Thyroid gland (tissue), 4 donors: ENCODE data around the gene CREB3L1. TPM values are rescaled to one million over a fixed set of nuclear protein-coding genes. Genes with fewer than 3 reads are reported as not detected.

Experiments
- DNase-seq, 2 donors: peaks; one replicate each; pipeline ENCODE4 v3.0.0-alpha.2; 2019
- H3K27ac ChIP-seq, 3 donors: fragments of 200-600 bp; sonication (generic); 1 replicate in 2 of 3; 2 replicates in 1 of 3; pipeline ENCODE4 v1.5.1; 2016 to 2019; ENCODE audit warnings: mild to moderate bottlenecking in 1 of 3, moderate library complexity in 1 of 3
- H3K27me3 ChIP-seq: fragments of 200-600 bp; sonication (generic); one replicate; pipeline ENCODE4 v1.5.1; 2019
- H3K36me3 ChIP-seq, 2 donors: fragments of 200-600 bp; sonication (generic); one replicate each; pipeline ENCODE4 v1.5.1; 2016 to 2019
- H3K4me1 ChIP-seq, 2 donors: fragments of 200-600 bp; sonication (generic); one replicate each; pipeline ENCODE4 v1.5.1; 2017 to 2019
- H3K4me3 ChIP-seq, 3 donors: fragments of 200-600 bp; sonication (generic); replicated peaks in 1 of 3; 1 replicate in 2 of 3; 2 replicates in 1 of 3; pipeline ENCODE4 v1.5.1; 2016; ENCODE audit warnings: mild to moderate bottlenecking in 1 of 3
- H3K9me3 ChIP-seq: fragments of 200-600 bp; sonication (generic); one replicate; pipeline ENCODE4 v1.5.1; 2017
- CTCF ChIP-seq, 6 experiments: fragments of 200-600 bp in 3 of 6; fragments of 450-650 bp in 3 of 6; sonication (generic) in 3 of 6; IDR thresholded peaks; one replicate each; pipeline ENCODE4 v1.5.1; 2016 to 2019; ENCODE audit warnings: antibody characterized with exemption in 6 of 6, mild to moderate bottlenecking in 2 of 6, inconsistent platforms in 1 of 6, moderate library complexity in 1 of 6
- POLR2A ChIP-seq, 2 donors: fragments of 450-650 bp; IDR thresholded peaks; one replicate each; pipeline ENCODE4 v1.6.1; 2017; ENCODE audit warnings: antibody characterized with exemption in 2 of 2, mild to moderate bottlenecking in 2 of 2, moderate library complexity in 1 of 2
- WGBS, 2 donors: methylation state at CpG; one replicate each; pipeline ENCODE4 v1.1.5; 2017; 5-methylcytosine and 5-hydroxymethylcytosine counted together
- intact Hi-C: fragments of 100-400 bp; cut with DNase I; formaldehyde crosslinking; loops from one replicate; pipeline ENCODE4 v1.15.1; 2023
- total RNA-seq, 4 donors: library from RNA; depleted of rRNA; stranded (reverse); fragments of >200 nt; gene quantifications; one replicate each; pipeline ENCODE4 v1.2.3, GENCODE V29; 2016

CREB3L1 gene
- total RNA-seq, 4 donors from 2014 or later: 0.88 to 3.1 (median 2.1) TPM

- no peak for DNase-seq
- intact Hi-C loops: no loop called here
- TF ChIP-seq POLR2A (IDR thresholded peaks at IDR 0.05) (no peak), CTCF (IDR thresholded peaks at IDR 0.05) (no peak)
- 69 to 71% methylated on average over 5 of the region's 5 CpGs for WGBS, 2 donors
- Histone ChIP-seq H3K4me3 (no peak overlapping the region), H3K9me3 (no peaks in the 10 kb centered on the region), H3K36me3 (no peaks in the 10 kb centered on the region), H3K27ac (peak overlapping the region in 1 of 3 donors; percentile 69), H3K4me1 (peaks cover 10 to 25% of the 10 kb centered on the region in 2 donors), H3K27me3 (no peaks in the 10 kb centered on the region)
Observed at GRCh38 chr11:46236918-46237247, 40.6 kb upstream of the CREB3L1 start.

GRCh38 chr11:46237248-46238077 is 40.0 kb upstream of the CREB3L1 start:
- Histone ChIP-seq H3K9me3 (no peaks in the 10 kb centered on the region), H3K36me3 (no peaks in the 10 kb centered on the region), H3K27ac (peak overlapping the region in 2 of 3 donors; percentile 45 to 69), H3K27me3 (no peaks in the 10 kb centered on the region), H3K4me1 (peaks cover 10 to 26% of the 10 kb centered on the region in 2 donors), H3K4me3 (peak overlapping the region in 2 of 3 donors; percentile 4 to 41)
- TF ChIP-seq CTCF (IDR thresholded peaks at IDR 0.05) (no peak), POLR2A (IDR thresholded peaks at IDR 0.05) (no peak)
- intact Hi-C loops: loop anchor here (2.0 kb wide), 1 partner anchor 73 kb away; no protein-coding TSS in a partner anchor
- peak; percentile 39 to 47 for DNase-seq
- 6% methylated on average over 35 to 59 of the region's 59 CpGs for WGBS, 2 donors

GRCh38 chr11:46238078-46238966 is 39.1 kb upstream of the CREB3L1 start:
- Histone ChIP-seq H3K27ac (peak overlapping the region in 2 of 3 donors; percentile 45 to 69), H3K4me3 (peak overlapping the region in 2 of 3 donors; percentile 4 to 41), H3K36me3 (no peaks in the 10 kb centered on the region), H3K4me1 (peaks cover 10 to 32% of the 10 kb centered on the region in 2 donors), H3K27me3 (no peaks in the 10 kb centered on the region), H3K9me3 (no peaks in the 10 kb centered on the region)
- 3 to 6% methylated on average over 19 to 20 of the region's 70 CpGs for WGBS, 2 donors
- DNase-seq: peak; percentile 29 to 44
- TF ChIP-seq CTCF (IDR thresholded peaks at IDR 0.05) (peak in 1 of 6 experiments; percentile 5), POLR2A (IDR thresholded peaks at IDR 0.05) (no peak)
- intact Hi-C loops: loop anchor here (2.0 kb wide), 1 partner anchor 72 kb away; no protein-coding TSS in a partner anchor

- Histone ChIP-seq H3K4me1 (peaks cover 10 to 36% of the 10 kb centered on the region in 2 donors), H3K36me3 (no peaks in the 10 kb centered on the region), H3K4me3 (peak overlapping the region in 1 of 3 donors; percentile 41), H3K27ac (peak overlapping the region in 2 of 3 donors; percentile 45 to 69), H3K27me3 (no peaks in the 10 kb centered on the region), H3K9me3 (no peaks in the 10 kb centered on the region)
- TF ChIP-seq CTCF (IDR thresholded peaks at IDR 0.05): peak; percentile 67 to 99 (median 97)
- no peak for TF ChIP-seq POLR2A (IDR thresholded peaks at IDR 0.05)
- WGBS, 2 donors: 14 to 63% methylated on average over 8 to 36 of the region's 46 CpGs
- intact Hi-C loops: loop anchor here (2.0 kb wide), 1 partner anchor 72 kb away; no protein-coding TSS in a partner anchor
- peak; percentile 77 to 80 for DNase-seq
Observed at GRCh38 chr11:46238967-46239800, 38.3 kb upstream of the CREB3L1 start.
